Fibroblast of the aortic adventitia (primary cell): ENCODE results near the gene STXBP1. TPM values are rescaled to one million over a fixed set of nuclear protein-coding genes. Genes with fewer than 3 reads are reported as not detected.

Experiments
- DNase-seq: peaks from one replicate; pipeline ENCODE4 v3.0.0-alpha.2; 2010; ENCODE audit warnings: low read depth
- H3K4me3 ChIP-seq: 2 replicates; pipeline ENCODE4 v1.5.1; 2011; ENCODE audit warnings: low read depth, mild to moderate bottlenecking, control low read depth, low read length, moderate library complexity
- total RNA-seq: library from RNA; depleted of rRNA; stranded (reverse); fragments of >200 nt; gene quantifications from 2 replicates; pipeline ENCODE4 v1.2.3, GENCODE V29; 2012; ENCODE audit warnings: low replicate concordance
- TF ChIP-seq, protein P1 (sequence below): IDR thresholded peaks from 2 replicates; pipeline ENCODE4 v1.5.1; 2011; ENCODE audit warnings: mild to moderate bottlenecking, low read length, control low read depth, inconsistent platforms; ENCODE audit not compliant: insufficient read depth

STXBP1 gene
- total RNA-seq, 1 donor = 25.5 TPM

DNA sequence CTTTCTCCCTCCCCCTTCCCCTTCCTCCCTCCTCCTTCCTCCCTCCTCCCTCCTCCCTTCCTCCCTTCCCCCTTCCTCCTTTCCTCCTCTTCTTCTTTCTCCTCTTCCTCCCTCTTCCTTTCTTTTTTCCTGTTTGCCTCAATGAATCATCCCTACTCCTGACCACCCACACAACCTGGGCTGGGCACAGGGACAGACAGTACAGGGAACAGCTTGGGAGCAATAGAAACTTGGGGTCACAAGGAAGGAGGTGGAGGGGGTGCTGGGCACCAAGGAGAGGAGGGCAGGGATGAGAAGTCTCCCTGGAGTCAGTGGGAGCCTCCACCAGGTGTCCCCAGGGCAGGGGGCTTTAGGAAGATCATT is 108.8 kb downstream of the STXBP1 start:
- TF ChIP-seq, protein P1, sequence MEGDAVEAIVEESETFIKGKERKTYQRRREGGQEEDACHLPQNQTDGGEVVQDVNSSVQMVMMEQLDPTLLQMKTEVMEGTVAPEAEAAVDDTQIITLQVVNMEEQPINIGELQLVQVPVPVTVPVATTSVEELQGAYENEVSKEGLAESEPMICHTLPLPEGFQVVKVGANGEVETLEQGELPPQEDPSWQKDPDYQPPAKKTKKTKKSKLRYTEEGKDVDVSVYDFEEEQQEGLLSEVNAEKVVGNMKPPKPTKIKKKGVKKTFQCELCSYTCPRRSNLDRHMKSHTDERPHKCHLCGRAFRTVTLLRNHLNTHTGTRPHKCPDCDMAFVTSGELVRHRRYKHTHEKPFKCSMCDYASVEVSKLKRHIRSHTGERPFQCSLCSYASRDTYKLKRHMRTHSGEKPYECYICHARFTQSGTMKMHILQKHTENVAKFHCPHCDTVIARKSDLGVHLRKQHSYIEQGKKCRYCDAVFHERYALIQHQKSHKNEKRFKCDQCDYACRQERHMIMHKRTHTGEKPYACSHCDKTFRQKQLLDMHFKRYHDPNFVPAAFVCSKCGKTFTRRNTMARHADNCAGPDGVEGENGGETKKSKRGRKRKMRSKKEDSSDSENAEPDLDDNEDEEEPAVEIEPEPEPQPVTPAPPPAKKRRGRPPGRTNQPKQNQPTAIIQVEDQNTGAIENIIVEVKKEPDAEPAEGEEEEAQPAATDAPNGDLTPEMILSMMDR = no peak
- DNase-seq = no peak
- no peak overlapping the region for H3K4me3 ChIP-seq

GRCh38 chr9:127721391-127721821 is 109.3 kb downstream of the STXBP1 start:
- TF ChIP-seq, protein P1 = no peak
- H3K4me3 ChIP-seq = no peak overlapping the region
- no peak for DNase-seq

- DNase-seq = no peak
- TF ChIP-seq, protein P1 = no peak
- no peak overlapping the region for H3K4me3 ChIP-seq
Observed at GRCh38 chr9:127722055-127722745, 110.1 kb downstream of the STXBP1 start.

- TF ChIP-seq, protein P1 = no peak
- DNase-seq = no peak
- H3K4me3 ChIP-seq = no peak overlapping the region
Observed at GRCh38 chr9:127723013-127723412, 110.9 kb downstream of the STXBP1 start.

GRCh38 chr9:127723444-127723843 is 111.4 kb downstream of the STXBP1 start:
- TF ChIP-seq, protein P1 = peak; percentile 38
- no peak overlapping the region for H3K4me3 ChIP-seq
- peak; percentile 85 for DNase-seq

- TF ChIP-seq, protein P1 = no peak
Observed at GRCh38 chr9:127724012-127724411, 111.9 kb downstream of the STXBP1 start.

GRCh38 chr9:127726871-127727270 is 114.8 kb downstream of the STXBP1 start:
- H3K4me3 ChIP-seq = no peak overlapping the region
- DNase-seq = no peak
- TF ChIP-seq, protein P1 = no peak

More at GRCh38 chr9:127724012-127724411, 111.9 kb downstream of the STXBP1 start:
- DNase-seq = no peak
- H3K4me3 ChIP-seq = no peak overlapping the region
